ENCODE data around the gene TLR9. TPM values are rescaled to one million over a fixed set of nuclear protein-coding genes. Genes with fewer than 3 reads are reported as not detected.

Gene TLR9
- total and polyA plus RNA-seq, 9 of the 15 experiments (the other 6 are each of a cell fraction or from before 2014, with no cell fraction given): not detected

GRCh38 chr3:52211268-52211891 lies 14.1 kb downstream of the TLR9 start:
- TF ChIP-seq ZNF780A (CRISPR knock-in tag; IDR thresholded peaks at IDR 0.05): no peak
- TF ChIP-seq UBTF (IDR thresholded peaks at IDR 0.05; ENCODE audit: borderline replicate concordance in 1 of 2, low read depth in 2 of 2, low read length in 2 of 2): no peak
- TF ChIP-seq SMARCB1 (IDR thresholded peaks at IDR 0.05; ENCODE audit: insufficient read length, low read depth): no peak
- no peak for TF ChIP-seq KAT2B (IDR thresholded peaks at IDR 0.05; ENCODE audit: low read depth, low read length)
- no peaks in the 10 kb centered on the region for H3K9me3 ChIP-seq (replicated peaks; ENCODE audit: control insufficient read depth, insufficient read depth, low read depth, low read length)
- H3K4me3 ChIP-seq: no peak overlapping the region
- no peaks in the 10 kb centered on the region; a peak in 1 of 5 replicates for H3K4me1 ChIP-seq (replicated peaks in 1 of 2; ENCODE audit: control insufficient read depth in 2 of 2, insufficient read depth in 2 of 2, low read length in 2 of 2)
- no peaks in the 10 kb centered on the region for H3K9me1 ChIP-seq (ENCODE audit: control insufficient read depth, insufficient read depth, low read length)
- ChIA-PET CTCF (ENCODE audit: low intra/inter-chr PET ratio) (no interaction called here), POLR2A (no interaction called here)
- DNase-seq (ENCODE audit: extremely low read depth in 1 of 4, low spot score in 3 of 4) (no peak), FAIRE-seq (no peak), ATAC-seq (no peak)
- H3K79me2 ChIP-seq (ENCODE audit: control insufficient read depth, insufficient read depth, low read length): no peaks in the 10 kb centered on the region
- H3K36me3 ChIP-seq (ENCODE audit: control insufficient read depth, insufficient read depth, low read length): peaks cover 82% of the 10 kb centered on the region
- no peak overlapping the region for H3K27ac ChIP-seq (ENCODE audit: extremely low read depth, low read depth, low read length)
- BruUV-seq (replicated peaks): no TSS peak
- H3K4me2 ChIP-seq (ENCODE audit: insufficient read depth, low read length): no peak overlapping the region
- in situ Hi-C loops (cut with MboI): no loop called here
- no peaks in the 10 kb centered on the region for H3K27me3 ChIP-seq (ENCODE audit: control insufficient read depth in 2 of 2, insufficient read depth in 2 of 2, low read length in 2 of 2)
- H4K20me1 ChIP-seq (replicated peaks; ENCODE audit: control insufficient read depth, insufficient read depth, low read length): no peaks in the 10 kb centered on the region
- WGBS (ENCODE audit: insufficient coverage, low coverage, missing lambda C conversion rate): 92% methylated on average over 13 of the region's 18 CpGs
- no peak overlapping the region for H2AFZ ChIP-seq (ENCODE audit: low read depth, low read length)
- no peak overlapping the region; a peak in 1 of 4 replicates for H3K9ac ChIP-seq (ENCODE audit: insufficient read depth in 1 of 2, low read depth in 2 of 2, low read length in 2 of 2)
- intact Hi-C loops (cut with micrococcal nuclease): no loop called here

Data from K562 (cell line).